Breast epithelium (tissue), 4 donors: Measurements from ENCODE around the gene AP3S1. TPM values are rescaled to one million over a fixed set of nuclear protein-coding genes. Genes with fewer than 3 reads are reported as not detected.
"Not testable (repeated sequence)": the region's sequence is repeated elsewhere in the genome, so short reads cannot be mapped to it uniquely, and the experiment has no call there.

ENCODE experiments used
- DNase-seq, 2 donors: peaks; one replicate each; pipeline ENCODE4 v3.0.0-alpha.2; 2019; ENCODE audit warnings: low spot score in 2 of 2
- H3K27ac ChIP-seq, 2 donors: fragments of 200-600 bp; sonication (generic) in 1 of 2; one replicate each; pipeline ENCODE4 v1.5.1; 2016 to 2019; ENCODE audit warnings: mild to moderate bottlenecking in 1 of 2
- H3K27me3 ChIP-seq, 2 donors: fragments of 200-600 bp; sonication (generic) in 1 of 2; one replicate each; pipeline versions ENCODE4 v1.5.1 to v1.6.0; 2017 to 2019; ENCODE audit warnings: control low read depth in 1 of 2, mild to moderate bottlenecking in 1 of 2
- H3K36me3 ChIP-seq: fragments of 200-600 bp; one replicate; pipeline ENCODE4 v1.5.1; 2019
- H3K4me1 ChIP-seq, 2 donors: fragments of 200-600 bp; sonication (generic); one replicate each; pipeline ENCODE4 v1.5.1; 2016 to 2019; ENCODE audit warnings: control low read depth in 1 of 2
- H3K4me3 ChIP-seq, 3 donors: fragments of 200-600 bp; sonication (generic); 1 replicate in 2 of 3; 2 replicates in 1 of 3; pipeline ENCODE4 v1.5.1; 2016 to 2019; ENCODE audit warnings: mild to moderate bottlenecking in 3 of 3, moderate library complexity in 2 of 3
- H3K9me3 ChIP-seq, 2 donors: fragments of 200-600 bp; sonication (generic) in 1 of 2; one replicate each; pipeline ENCODE4 v1.5.1; 2016 to 2019; ENCODE audit warnings: control low read depth in 1 of 2
- POLR2A ChIP-seq: fragments of 450-650 bp; IDR thresholded peaks from one replicate; pipeline ENCODE4 v1.6.1; 2016; ENCODE audit warnings: antibody characterized with exemption, mild to moderate bottlenecking, moderate library complexity
- POLR2AphosphoS5 ChIP-seq, 3 donors: sonication (generic); formaldehyde crosslinking; IDR thresholded peaks; one replicate each; pipeline ENCODE4 v1.6.1; 2017; ENCODE audit warnings: antibody characterized with exemption in 3 of 3
- intact Hi-C: fragments of 100-400 bp; cut with DNase I; formaldehyde crosslinking; loops from one replicate; pipeline ENCODE4 v1.15.1; 2023; ENCODE audit warnings: low total_unique reads
- total RNA-seq, 3 donors: library from RNA; depleted of rRNA; stranded (reverse); fragments of >200 nt; gene quantifications; one replicate each; pipeline ENCODE4 v1.1.0, GENCODE V29; 2016
- TF ChIP-seq, protein P1 (sequence below), 3 donors: fragments of 450-650 bp; IDR thresholded peaks; one replicate each; pipeline ENCODE4 v1.5.1; 2016 to 2017; ENCODE audit warnings: antibody characterized with exemption in 3 of 3, mild to moderate bottlenecking in 3 of 3, moderate library complexity in 3 of 3

The AP3S1 gene
- total RNA-seq, 3 donors from 2014 or later: 74.7 to 93.7 (median 89.9) TPM

DNA sequence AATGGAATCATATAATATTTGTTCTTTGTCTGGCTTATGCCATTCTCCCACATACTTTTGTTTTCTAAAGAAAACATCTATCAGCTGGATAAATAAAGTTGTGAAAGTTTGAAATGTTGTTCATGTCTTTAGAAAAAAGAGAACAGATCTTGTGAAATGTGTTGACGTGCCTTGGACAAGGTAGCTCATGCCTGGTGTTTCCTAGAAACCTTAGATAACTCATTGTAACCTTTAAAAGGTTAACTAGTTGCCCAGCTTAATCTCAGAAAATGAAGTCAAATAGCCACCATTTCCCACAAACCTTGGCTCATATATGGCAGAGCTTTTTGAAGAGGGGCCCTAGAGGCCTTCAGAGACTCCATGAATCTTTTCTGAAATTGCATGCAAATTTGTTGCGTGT lies 40.6 kb upstream of the AP3S1 start:
- Histone ChIP-seq H3K27me3 (no peaks in the 10 kb centered on the region), H3K36me3 (no peaks in the 10 kb centered on the region), H3K4me1 (no peaks in the 10 kb centered on the region), H3K27ac (no peak overlapping the region), H3K4me3 (no peak overlapping the region), H3K9me3 (no peaks in the 10 kb centered on the region)
- TF ChIP-seq POLR2A: no peak
- no peak for TF ChIP-seq POLR2AphosphoS5 (IDR thresholded peaks at IDR 0.05)
- TF ChIP-seq, protein P1, sequence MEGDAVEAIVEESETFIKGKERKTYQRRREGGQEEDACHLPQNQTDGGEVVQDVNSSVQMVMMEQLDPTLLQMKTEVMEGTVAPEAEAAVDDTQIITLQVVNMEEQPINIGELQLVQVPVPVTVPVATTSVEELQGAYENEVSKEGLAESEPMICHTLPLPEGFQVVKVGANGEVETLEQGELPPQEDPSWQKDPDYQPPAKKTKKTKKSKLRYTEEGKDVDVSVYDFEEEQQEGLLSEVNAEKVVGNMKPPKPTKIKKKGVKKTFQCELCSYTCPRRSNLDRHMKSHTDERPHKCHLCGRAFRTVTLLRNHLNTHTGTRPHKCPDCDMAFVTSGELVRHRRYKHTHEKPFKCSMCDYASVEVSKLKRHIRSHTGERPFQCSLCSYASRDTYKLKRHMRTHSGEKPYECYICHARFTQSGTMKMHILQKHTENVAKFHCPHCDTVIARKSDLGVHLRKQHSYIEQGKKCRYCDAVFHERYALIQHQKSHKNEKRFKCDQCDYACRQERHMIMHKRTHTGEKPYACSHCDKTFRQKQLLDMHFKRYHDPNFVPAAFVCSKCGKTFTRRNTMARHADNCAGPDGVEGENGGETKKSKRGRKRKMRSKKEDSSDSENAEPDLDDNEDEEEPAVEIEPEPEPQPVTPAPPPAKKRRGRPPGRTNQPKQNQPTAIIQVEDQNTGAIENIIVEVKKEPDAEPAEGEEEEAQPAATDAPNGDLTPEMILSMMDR (IDR thresholded peaks at IDR 0.05): no peak
- intact Hi-C loops: no loop called here
- DNase-seq: no peak

DNA sequence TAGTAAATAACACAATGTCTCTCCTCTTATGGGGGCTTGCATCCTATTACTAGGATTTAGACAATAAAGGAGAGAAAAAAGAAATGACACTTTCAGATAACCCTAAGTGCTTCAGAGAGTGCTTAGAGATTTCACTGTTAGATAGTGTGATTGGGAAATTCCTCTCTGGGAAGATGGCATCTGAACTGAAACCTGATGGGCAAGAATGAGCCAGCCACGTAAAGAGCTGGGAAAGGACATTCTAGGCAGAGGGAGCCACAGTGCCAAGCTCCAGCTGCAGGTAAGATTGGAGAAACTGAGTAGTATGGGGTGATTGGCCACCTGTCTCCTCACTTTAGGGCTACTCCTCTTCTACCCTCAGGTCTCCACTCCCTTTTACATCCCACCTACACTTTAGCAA lies 39.8 kb upstream of the AP3S1 start:
- Histone ChIP-seq H3K36me3 (no peaks in the 10 kb centered on the region), H3K4me1 (no peaks in the 10 kb centered on the region), H3K27me3 (no peaks in the 10 kb centered on the region), H3K9me3 (no peaks in the 10 kb centered on the region), H3K4me3 (no peak overlapping the region), H3K27ac (no peak overlapping the region)
- no peak for TF ChIP-seq POLR2A
- TF ChIP-seq, protein P1 (IDR thresholded peaks at IDR 0.05): no peak
- intact Hi-C loops: no loop called here
- no peak for DNase-seq

DNA sequence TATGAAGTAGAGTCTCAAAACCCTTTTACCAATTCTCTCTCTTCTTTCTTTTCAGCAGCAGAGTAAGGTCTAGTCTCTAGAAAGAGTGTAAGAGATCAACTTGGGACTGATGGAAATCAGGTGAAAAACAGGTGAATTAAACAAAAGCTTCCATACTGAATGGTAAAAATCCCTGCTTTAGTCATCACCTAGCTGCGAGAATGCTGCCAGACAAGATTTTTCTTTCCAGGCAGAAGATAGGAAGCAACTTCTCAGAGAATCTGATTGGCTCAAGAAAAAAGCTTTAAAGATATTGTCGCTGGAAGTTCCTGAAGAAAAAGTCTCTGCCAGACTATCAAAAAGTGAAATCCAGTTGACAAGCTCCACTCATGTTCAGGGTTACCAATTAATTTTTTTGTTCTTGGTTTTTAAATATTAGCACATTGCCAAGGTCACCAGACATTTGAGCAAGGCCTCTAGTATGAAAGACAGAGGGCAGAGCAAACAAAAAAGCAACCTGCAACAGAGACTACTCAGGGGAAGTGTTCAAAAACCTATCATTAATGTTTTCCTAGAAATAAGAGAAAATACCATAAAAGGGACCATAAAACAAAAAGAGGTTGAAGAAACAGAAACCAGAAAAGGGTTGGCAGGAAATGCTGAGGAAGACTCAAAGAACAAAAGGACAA lies 34.6 kb upstream of the AP3S1 start:
- no peak for TF ChIP-seq POLR2AphosphoS5 (IDR thresholded peaks at IDR 0.05)
- TF ChIP-seq, protein P1 (IDR thresholded peaks at IDR 0.05): no peak
- no peak for TF ChIP-seq POLR2A
- H3K4me1 ChIP-seq: no peaks in the 10 kb centered on the region
- H3K9me3 ChIP-seq: no peaks in the 10 kb centered on the region
- H3K27ac ChIP-seq: no peak overlapping the region
- intact Hi-C loops: no loop called here
- H3K36me3 ChIP-seq: no peaks in the 10 kb centered on the region
- DNase-seq: no peak
- H3K4me3 ChIP-seq: no peak overlapping the region
- peaks cover 0 to 1% of the 10 kb centered on the region in 2 donors for H3K27me3 ChIP-seq

DNA sequence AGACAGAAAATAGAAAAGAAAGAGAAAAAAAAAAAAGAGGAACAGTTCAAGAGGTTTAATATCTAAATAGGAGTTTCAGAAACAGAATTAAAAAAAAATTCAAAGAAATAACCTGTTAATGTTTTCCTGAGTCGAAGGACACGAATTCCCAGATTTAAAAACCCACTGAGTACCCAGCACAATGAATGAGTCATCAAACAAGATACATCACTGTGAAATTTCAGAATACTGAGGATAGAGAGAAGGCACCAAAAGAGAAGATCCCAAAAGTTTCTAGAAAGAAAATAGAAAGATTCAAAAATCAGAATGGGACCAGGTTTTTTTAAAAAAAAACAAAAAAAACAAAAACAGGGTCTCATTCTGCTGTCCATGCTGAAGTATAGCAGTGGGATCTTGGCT lies 34.1 kb upstream of the AP3S1 start:
- H3K36me3 ChIP-seq: no peaks in the 10 kb centered on the region
- H3K4me3 ChIP-seq: no peak overlapping the region
- intact Hi-C loops: no loop called here
- no peaks in the 10 kb centered on the region for H3K9me3 ChIP-seq
- no peak for DNase-seq
- H3K27ac ChIP-seq: no peak overlapping the region
- no peak for TF ChIP-seq POLR2AphosphoS5 (IDR thresholded peaks at IDR 0.05)
- TF ChIP-seq, protein P1 (IDR thresholded peaks at IDR 0.05): no peak
- no peak for TF ChIP-seq POLR2A
- peaks cover 0 to 3% of the 10 kb centered on the region in 2 donors for H3K27me3 ChIP-seq
- H3K4me1 ChIP-seq: no peaks in the 10 kb centered on the region

DNA sequence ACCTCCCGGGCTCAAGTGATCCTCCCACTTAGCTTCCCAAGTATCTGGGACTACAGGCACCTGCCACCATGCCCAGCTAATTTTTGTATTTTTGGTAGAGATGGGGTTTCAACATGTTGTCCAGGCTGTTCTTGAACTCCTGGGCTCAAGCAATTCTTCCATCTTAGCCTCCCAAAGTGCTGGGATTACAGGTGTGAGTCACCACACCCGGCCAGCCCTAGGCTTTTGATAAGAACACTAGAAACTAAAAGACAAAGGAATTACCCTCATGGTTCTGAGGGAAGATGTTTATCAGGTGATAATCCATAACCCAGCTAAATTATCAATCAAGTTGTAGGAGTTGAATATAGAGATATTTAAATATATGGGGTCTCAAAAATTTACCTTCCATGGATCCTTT lies 33.7 kb upstream of the AP3S1 start:
- H3K27me3 ChIP-seq, H3K36me3 ChIP-seq, H3K4me3 ChIP-seq, H3K4me1 ChIP-seq, DNase-seq, intact Hi-C loops, H3K27ac ChIP-seq, H3K9me3 ChIP-seq: not testable (repeated sequence)
